B cell (primary cell): ENCODE measurements around the gene RPS18. TPM values are rescaled to one million over a fixed set of nuclear protein-coding genes. Genes with fewer than 3 reads are reported as not detected.
"Not testable (repeated sequence)": the region's sequence is repeated elsewhere in the genome, so short reads cannot be mapped to it uniquely, and the experiment has no call there.

Source experiments
- ATAC-seq: fragments of 200-7000 bp; cut with Tn5 transposase; one replicate; pipeline ENCODE4 v1.10.0; 2021; ENCODE audit warnings: low read depth, mild to moderate bottlenecking, moderate number of reproducible peaks, moderate library complexity
- CTCF ChIA-PET: fragments of 350-600 bp; sonication (Branson Sonifier 250); formaldehyde crosslinking; loops from one replicate; lab custom pipeline; 2021; ENCODE audit warnings: antibody characterized with exemption, inconsistent platforms; lab: Charles Lee
- POLR2A ChIA-PET: fragments of 350-600 bp; sonication (Branson Sonifier 250); formaldehyde crosslinking; loops from one replicate; lab custom pipeline; 2021; ENCODE audit warnings: antibody characterized with exemption; lab: Charles Lee
- DNase-seq: peaks from one replicate; pipeline ENCODE4 v3.0.0; 2013
- H2AFZ ChIP-seq: 2 replicates; pipeline ENCODE4 v1.6.1; 2012; ENCODE audit warnings: mild to moderate bottlenecking, low read depth, low read length; ENCODE audit not compliant: insufficient read depth, poor library complexity, severe bottlenecking
- H3K27ac ChIP-seq, 2 donors: 1 replicate in 1 of 2; 2 replicates in 1 of 2; pipeline ENCODE4 v1.5.1; 2012 to 2013; ENCODE audit warnings: low read length in 2 of 2, mild to moderate bottlenecking in 2 of 2, moderate library complexity in 1 of 2
- H3K27me3 ChIP-seq, 4 experiments: fragments of 200-600 bp in 1 of 4; sonication (generic) in 1 of 4; replicated peaks in 1 of 4; 1 replicate in 2 of 4; 2 replicates in 2 of 4; pipeline versions ENCODE4 v1.6.1 to v1.7.0; 2013 to 2016; ENCODE audit warnings: low read length in 3 of 4, mild to moderate bottlenecking in 2 of 4, mixed read lengths in 1 of 4, moderate library complexity in 1 of 4; ENCODE audit not compliant: insufficient read depth in 4 of 4, control insufficient read depth in 3 of 4; ENCODE audit errors: control extremely low read depth in 1 of 4
- H3K36me3 ChIP-seq, 2 experiments: replicated peaks in 1 of 2; 1 replicate in 1 of 2; 2 replicates in 1 of 2; pipeline versions ENCODE4 v1.6.1 to v1.7.1; 2013; ENCODE audit warnings: low read length in 1 of 2; ENCODE audit not compliant: insufficient read depth in 2 of 2, control insufficient read depth in 1 of 2; ENCODE audit errors: control extremely low read depth in 1 of 2, extremely low read depth in 1 of 2
- H3K4me1 ChIP-seq, 2 donors: fragments of 200-600 bp in 1 of 2; sonication (generic) in 1 of 2; 1 replicate in 1 of 2; 2 replicates in 1 of 2; pipeline versions ENCODE4 v1.5.1 to v1.6.1; 2013 to 2017; ENCODE audit warnings: low read length in 2 of 2; ENCODE audit not compliant: control insufficient read depth in 2 of 2, insufficient read depth in 2 of 2
- H3K4me2 ChIP-seq: replicated peaks from 2 replicates; pipeline ENCODE3; 2012; ENCODE audit warnings: mild to moderate bottlenecking, low read depth, low read length; ENCODE audit not compliant: poor library complexity, severe bottlenecking
- H3K4me3 ChIP-seq, 5 experiments: fragments of 200-600 bp in 1 of 5; sonication (generic) in 1 of 5; 1 replicate in 3 of 5; 2 replicates in 2 of 5; pipeline versions ENCODE4 v1.5.1 to v1.7.0; 2011 to 2016; ENCODE audit warnings: low read length in 4 of 5, mild to moderate bottlenecking in 4 of 5, low read depth in 2 of 5, control low read depth in 1 of 5, moderate library complexity in 1 of 5; ENCODE audit not compliant: insufficient read depth in 1 of 5; ENCODE audit errors: control extremely low read depth in 1 of 5, extremely low read depth in 1 of 5
- H3K79me2 ChIP-seq: fragments of 200-600 bp; sonication (generic); one replicate; pipeline ENCODE4 v1.6.0; 2016; ENCODE audit warnings: low read length; ENCODE audit not compliant: control insufficient read depth, insufficient read depth
- H3K9ac ChIP-seq: fragments of 200-600 bp; sonication (generic); 2 replicates; pipeline ENCODE4 v1.6.1; 2017; ENCODE audit warnings: mild to moderate bottlenecking, low read length, moderate library complexity
- H3K9me3 ChIP-seq, 3 donors: one replicate each; pipeline versions ENCODE4 v1.6.1 to v1.7.1; 2013; ENCODE audit warnings: low read length in 2 of 3; ENCODE audit not compliant: control insufficient read depth in 2 of 3, insufficient read depth in 1 of 3; ENCODE audit errors: control extremely low read depth in 1 of 3
- H4K20me1 ChIP-seq: 2 replicates; pipeline ENCODE4 v1.6.0; 2012; ENCODE audit warnings: mild to moderate bottlenecking, low read length; ENCODE audit not compliant: insufficient read depth, control insufficient read depth, poor library complexity, severe bottlenecking
- H3K27ac Mint-ChIP-seq: one replicate; pipeline ENCODE4 v1.8.0; 2021; ENCODE audit warnings: mixed read lengths
- H3K27me3 Mint-ChIP-seq: one replicate; pipeline ENCODE4 v1.8.0; 2021; ENCODE audit warnings: mixed read lengths
- H3K4me1 Mint-ChIP-seq: one replicate; pipeline ENCODE4 v1.8.0; 2021; ENCODE audit warnings: mixed read lengths
- H3K4me3 Mint-ChIP-seq: one replicate; pipeline ENCODE4 v1.8.0; 2021; ENCODE audit warnings: mixed read lengths
- H3K9me3 Mint-ChIP-seq: one replicate; pipeline ENCODE4 v1.8.0; 2022; ENCODE audit warnings: mixed read lengths; ENCODE audit not compliant: insufficient read depth
- EZH2 ChIP-seq: IDR thresholded peaks from 2 replicates; pipeline ENCODE4 v1.6.1; 2012; ENCODE audit warnings: borderline replicate concordance, low read depth, mild to moderate bottlenecking, moderate library complexity, low read length; ENCODE audit not compliant: insufficient read depth, poor library complexity, severe bottlenecking
- WGBS: methylation state at CpG from one replicate; pipeline ENCODE4 v1.1.5; 2013; ENCODE audit warnings: missing lambda C conversion rate; ENCODE audit not compliant: insufficient coverage; 5-methylcytosine and 5-hydroxymethylcytosine counted together
- intact Hi-C: fragments of 100-400 bp; cut with micrococcal nuclease; formaldehyde crosslinking; loops from one replicate; pipeline ENCODE4 v1.10.0; 2022
- polyA plus RNA-seq: library from polyadenylated mRNA; depleted of rRNA; stranded (reverse); fragments of >200 nt; gene quantifications from 2 replicates; pipeline ENCODE4 v1.2.3, GENCODE V29; 2012
- total RNA-seq, 2 donors: library from RNA; stranded (reverse); fragments of 120-200 nt in 1 of 2; gene quantifications; 1 replicate in 1 of 2; 2 replicates in 1 of 2; pipeline versions ENCODE4 v1.2.3 to v1.2.4, GENCODE V29; 2013 to 2022
- TF ChIP-seq, protein P1 (sequence below): fragments of 200-600 bp; IDR thresholded peaks from one replicate; pipeline ENCODE4 v1.8.0; 2022; ENCODE audit warnings: antibody characterized with exemption, mild to moderate bottlenecking

Gene RPS18
- total and polyA plus RNA-seq, 2 donors (not counting 1 experiment from before 2014, with no cell fraction given): 3,830 to 5,829 TPM

DNA sequence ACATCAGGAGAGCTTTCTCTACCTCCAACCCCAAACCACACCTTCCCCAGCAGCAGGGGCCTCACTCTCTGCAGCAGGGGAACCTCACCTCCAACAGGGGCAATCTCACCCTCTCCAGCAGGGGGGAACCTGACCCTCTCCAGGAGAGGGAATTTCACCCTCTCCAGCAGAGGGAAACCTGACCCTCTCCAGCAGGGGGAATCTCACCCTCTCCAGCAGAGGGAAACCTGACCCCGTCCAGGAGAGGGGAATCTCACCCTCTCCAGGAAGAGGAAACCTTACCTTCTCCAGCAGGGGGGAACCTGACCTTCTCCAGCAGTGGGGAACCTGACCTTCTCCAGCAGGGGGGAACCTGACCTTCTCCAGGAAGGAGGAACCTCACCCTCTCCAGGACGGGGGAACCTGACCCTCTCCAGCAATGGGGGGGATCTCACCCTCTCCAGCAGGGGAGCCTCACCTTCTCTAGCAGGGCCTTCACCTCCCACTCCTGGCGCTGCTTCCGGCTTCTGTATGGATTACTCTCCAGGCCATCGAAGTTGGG is 8.2 kb downstream of the RPS18 start:
- no peaks in the 10 kb centered on the region for H3K27me3 ChIP-seq
- peaks cover 18% of the 10 kb centered on the region for H3K79me2 ChIP-seq
- peaks cover 0 to 54% of the 10 kb centered on the region in 2 experiments for H3K36me3 ChIP-seq
- Mint-ChIP-seq H3K4me3 (no peak overlapping the region), H3K27ac (peak overlapping the region; percentile 46), H3K27me3 (no peaks in the 10 kb centered on the region), H3K9me3 (no peaks in the 10 kb centered on the region), H3K4me1 (peaks cover 42% of the 10 kb centered on the region)
- no peak overlapping the region for H3K9ac ChIP-seq
- H4K20me1 ChIP-seq: peaks cover 42% of the 10 kb centered on the region
- H3K9me3 ChIP-seq: no peaks in the 10 kb centered on the region
- H2AFZ ChIP-seq: no peak overlapping the region
- H3K4me1 ChIP-seq: peaks cover 28 to 39% of the 10 kb centered on the region in 2 donors
- H3K27ac ChIP-seq: no peak overlapping the region
- ATAC-seq (no peak), DNase-seq (peak; percentile 49)
- intact Hi-C loops: no loop called here
- H3K4me2 ChIP-seq: no peak overlapping the region
- 90% methylated on average over 2 of the region's 5 CpGs for WGBS
- ChIA-PET POLR2A (interaction anchor here (0.7 kb wide), 1 partner anchor 344 kb away, joined by 3 read pairs; no protein-coding TSS in a partner anchor), CTCF (interaction anchor here (1.4 to 3.9 kb wide), 3 partner anchors 9 to 65 kb away, joined by 3 to 41 read pairs (median 32); partner anchors contain the start of genes PFDN6, RGL2 and WDR46)
- H3K4me3 ChIP-seq: no peak overlapping the region
- TF ChIP-seq EZH2: no peak
- TF ChIP-seq, protein P1, sequence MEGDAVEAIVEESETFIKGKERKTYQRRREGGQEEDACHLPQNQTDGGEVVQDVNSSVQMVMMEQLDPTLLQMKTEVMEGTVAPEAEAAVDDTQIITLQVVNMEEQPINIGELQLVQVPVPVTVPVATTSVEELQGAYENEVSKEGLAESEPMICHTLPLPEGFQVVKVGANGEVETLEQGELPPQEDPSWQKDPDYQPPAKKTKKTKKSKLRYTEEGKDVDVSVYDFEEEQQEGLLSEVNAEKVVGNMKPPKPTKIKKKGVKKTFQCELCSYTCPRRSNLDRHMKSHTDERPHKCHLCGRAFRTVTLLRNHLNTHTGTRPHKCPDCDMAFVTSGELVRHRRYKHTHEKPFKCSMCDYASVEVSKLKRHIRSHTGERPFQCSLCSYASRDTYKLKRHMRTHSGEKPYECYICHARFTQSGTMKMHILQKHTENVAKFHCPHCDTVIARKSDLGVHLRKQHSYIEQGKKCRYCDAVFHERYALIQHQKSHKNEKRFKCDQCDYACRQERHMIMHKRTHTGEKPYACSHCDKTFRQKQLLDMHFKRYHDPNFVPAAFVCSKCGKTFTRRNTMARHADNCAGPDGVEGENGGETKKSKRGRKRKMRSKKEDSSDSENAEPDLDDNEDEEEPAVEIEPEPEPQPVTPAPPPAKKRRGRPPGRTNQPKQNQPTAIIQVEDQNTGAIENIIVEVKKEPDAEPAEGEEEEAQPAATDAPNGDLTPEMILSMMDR: no peak

DNA sequence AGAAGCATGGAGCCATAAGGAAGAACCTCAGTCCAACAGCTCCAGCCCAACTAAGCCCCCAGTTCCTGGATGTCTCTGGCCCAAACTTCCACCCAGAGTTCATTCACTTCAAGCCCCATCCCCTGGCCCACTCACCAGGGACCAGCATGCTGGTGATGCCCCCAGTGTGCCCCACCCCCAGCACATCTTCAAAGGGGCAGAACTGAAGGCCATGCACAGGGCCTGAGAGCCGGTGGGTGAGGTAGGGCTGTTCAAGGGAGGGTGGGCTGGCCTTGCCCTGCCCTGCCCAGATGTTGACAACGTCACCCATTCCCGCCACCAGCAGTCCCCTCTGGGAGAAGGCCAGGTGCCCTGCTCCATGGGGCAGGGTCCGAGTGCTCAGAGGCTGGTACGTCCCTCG is 8.7 kb downstream of the RPS18 start:
- H3K4me1 Mint-ChIP-seq: peaks cover 40% of the 10 kb centered on the region
- H3K4me3 ChIP-seq: no peak overlapping the region
- H3K27ac ChIP-seq: no peak overlapping the region
- H3K9me3 Mint-ChIP-seq: no peaks in the 10 kb centered on the region
- no peak overlapping the region for H3K9ac ChIP-seq
- no peaks in the 10 kb centered on the region for H3K27me3 Mint-ChIP-seq
- peaks cover 0 to 53% of the 10 kb centered on the region in 2 experiments for H3K36me3 ChIP-seq
- peaks cover 14% of the 10 kb centered on the region for H3K79me2 ChIP-seq
- peak overlapping the region; percentile 73 for H3K27ac Mint-ChIP-seq
- H3K27me3 ChIP-seq: no peaks in the 10 kb centered on the region
- no peaks in the 10 kb centered on the region for H3K9me3 ChIP-seq
- H3K4me2 ChIP-seq: no peak overlapping the region
- ChIA-PET CTCF (interaction anchor here (0.7 to 0.8 kb wide), 2 partner anchors 9 to 64 kb away, joined by 3 read pairs; partner anchors contain the start of genes RPS18 and VPS52), POLR2A (no interaction called here)
- no peak overlapping the region for H3K4me3 Mint-ChIP-seq
- DNase-seq (no peak), ATAC-seq (no peak)
- peaks cover 23 to 34% of the 10 kb centered on the region in 2 donors for H3K4me1 ChIP-seq
- no peak for TF ChIP-seq EZH2
- intact Hi-C loops: no loop called here
- H4K20me1 ChIP-seq: peaks cover 41% of the 10 kb centered on the region
- 100% methylated on average over 1 of the region's 6 CpGs for WGBS
- H2AFZ ChIP-seq: no peak overlapping the region

DNA sequence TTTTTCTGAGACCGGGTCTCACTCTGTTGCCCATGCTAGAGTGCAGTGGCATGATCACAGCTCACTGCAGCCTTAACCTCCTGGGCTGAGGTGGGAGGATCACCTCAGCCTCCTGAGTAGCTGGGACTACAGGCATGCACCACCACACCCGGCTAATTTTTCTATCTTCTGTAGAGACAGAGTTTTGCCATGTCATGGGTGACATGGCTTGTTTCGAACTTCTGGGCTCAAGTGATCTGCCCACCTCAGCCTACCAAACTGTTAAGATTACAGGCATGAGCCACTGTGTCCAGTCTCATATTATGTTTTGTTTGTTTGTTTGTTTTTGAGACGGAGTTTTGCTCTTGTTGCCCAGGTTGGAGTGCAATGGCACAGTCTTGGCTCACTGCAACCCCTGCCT is 13.3 kb downstream of the RPS18 start:
- Histone ChIP-seq H4K20me1 (peaks cover 21% of the 10 kb centered on the region), H3K4me1 (peaks cover 14 to 18% of the 10 kb centered on the region in 2 donors), H3K79me2 (peaks cover 47% of the 10 kb centered on the region), H3K36me3 (peaks cover 0 to 46% of the 10 kb centered on the region in 2 experiments)
- H3K27ac ChIP-seq, POLR2A ChIA-PET, H3K4me3 ChIP-seq, H3K9me3 Mint-ChIP-seq, H3K9me3 ChIP-seq, H3K9ac ChIP-seq, H3K4me2 ChIP-seq, H3K27me3 Mint-ChIP-seq, intact Hi-C loops, H3K4me3 Mint-ChIP-seq, DNase-seq, CTCF ChIA-PET, ATAC-seq, H3K27ac Mint-ChIP-seq, H2AFZ ChIP-seq, H3K27me3 ChIP-seq: not testable (repeated sequence)
- H3K4me1 Mint-ChIP-seq: peaks cover 35% of the 10 kb centered on the region
- no CpG with 5 or more reads among the region's 4 CpGs for WGBS
